RWPE2 (cell line): ENCODE results near the gene RERG.

ENCODE experiments used
- ATAC-seq: fragments of 200-7000 bp; cut with Tn5 transposase; 3 replicates; pipeline ENCODE4 v1.9.1; 2021; ENCODE audit warnings: low read depth
- DNase-seq: peaks from one replicate; pipeline ENCODE4 v3.0.0-alpha.2; 2020; ENCODE audit warnings: low spot score
- H3K27ac ChIP-seq: fragments of 450-650 bp; 2 replicates; pipeline ENCODE4 v1.5.1; 2017; ENCODE audit warnings: mild to moderate bottlenecking; ENCODE audit not compliant: poor library complexity, severe bottlenecking
- H3K27me3 ChIP-seq: fragments of 250-450 bp; sonication (Bioruptor Pico); 2 replicates; pipeline ENCODE4 v1.5.1; 2021; ENCODE audit warnings: mild to moderate bottlenecking, moderate library complexity; ENCODE audit not compliant: insufficient read depth, poor library complexity, severe bottlenecking
- H3K36me3 ChIP-seq: fragments of 250-450 bp; sonication (Bioruptor Pico); 2 replicates; pipeline ENCODE4 v1.5.1; 2020; ENCODE audit warnings: low read depth, mild to moderate bottlenecking, moderate library complexity
- H3K4me1 ChIP-seq: fragments of 250-450 bp; sonication (Bioruptor Pico); 2 replicates; pipeline ENCODE4 v1.5.1; 2021; ENCODE audit warnings: mild to moderate bottlenecking, moderate library complexity; ENCODE audit not compliant: insufficient read depth, poor library complexity, severe bottlenecking
- H3K4me3 ChIP-seq: fragments of 250-450 bp; sonication (Bioruptor Pico); 2 replicates; pipeline ENCODE4 v1.5.1; 2021; ENCODE audit warnings: mild to moderate bottlenecking, moderate library complexity; ENCODE audit not compliant: severe bottlenecking
- H3K9me3 ChIP-seq: fragments of 250-450 bp; sonication (Bioruptor Pico); 2 replicates; pipeline ENCODE4 v1.5.1; 2021; ENCODE audit warnings: mild to moderate bottlenecking, moderate library complexity; ENCODE audit not compliant: severe bottlenecking
- CTCF ChIP-seq: fragments of 450-650 bp; IDR thresholded peaks from one replicate; pipeline ENCODE4 v1.5.1; 2017; ENCODE audit warnings: mild to moderate bottlenecking, moderate library complexity; ENCODE audit not compliant: poor library complexity, severe bottlenecking

RERG gene

GRCh38 chr12:15131431-15131830, 89.8 kb downstream of the RERG start:
- peak; percentile 78 for ATAC-seq
- TF ChIP-seq CTCF, result no peak
- DNase-seq, result no peak

GRCh38 chr12:15130541-15130940, 90.7 kb downstream of the RERG start:
- DNase-seq (no peak), ATAC-seq (no peak)
- H3K27ac ChIP-seq, result no peak overlapping the region
- H3K4me3 ChIP-seq, result no peak overlapping the region
- no peaks in the 10 kb centered on the region for H3K9me3 ChIP-seq
- no peak for TF ChIP-seq CTCF
- no peaks in the 10 kb centered on the region for H3K4me1 ChIP-seq
- H3K36me3 ChIP-seq, result no peaks in the 10 kb centered on the region
- H3K27me3 ChIP-seq, result no peaks in the 10 kb centered on the region

More at GRCh38 chr12:15131431-15131830, 89.8 kb downstream of the RERG start:
- no peaks in the 10 kb centered on the region for H3K4me1 ChIP-seq
- no peaks in the 10 kb centered on the region for H3K27me3 ChIP-seq
- no peak overlapping the region for H3K4me3 ChIP-seq
- H3K9me3 ChIP-seq, result no peaks in the 10 kb centered on the region
- H3K27ac ChIP-seq, result no peak overlapping the region
- H3K36me3 ChIP-seq, result no peaks in the 10 kb centered on the region

- no peak for ATAC-seq
- no peak overlapping the region for H3K4me3 ChIP-seq
- no peak for DNase-seq
- TF ChIP-seq CTCF, result no peak
- H3K27ac ChIP-seq, result no peak overlapping the region
- H3K27me3 ChIP-seq, result no peaks in the 10 kb centered on the region
- H3K4me1 ChIP-seq, result no peaks in the 10 kb centered on the region
- no peaks in the 10 kb centered on the region for H3K9me3 ChIP-seq
- no peaks in the 10 kb centered on the region for H3K36me3 ChIP-seq
These were observed 97.8 kb downstream of the RERG start for GRCh38 chr12:15123401-15123800.

GRCh38 chr12:15122344-15122743, 98.9 kb downstream of the RERG start:
- DNase-seq, result no peak
- H3K36me3 ChIP-seq, result no peaks in the 10 kb centered on the region
- H3K4me1 ChIP-seq, result no peaks in the 10 kb centered on the region
- H3K27ac ChIP-seq, result no peak overlapping the region
- no peak overlapping the region for H3K4me3 ChIP-seq
- no peaks in the 10 kb centered on the region for H3K27me3 ChIP-seq
- H3K9me3 ChIP-seq, result no peaks in the 10 kb centered on the region
- no peak for TF ChIP-seq CTCF
- ATAC-seq, result no peak

- Histone ChIP-seq H3K9me3 (no peaks in the 10 kb centered on the region), H3K4me1 (no peaks in the 10 kb centered on the region), H3K4me3 (no peak overlapping the region), H3K36me3 (no peaks in the 10 kb centered on the region), H3K27me3 (no peaks in the 10 kb centered on the region), H3K27ac (no peak overlapping the region)
- no peak for TF ChIP-seq CTCF
- no peak for DNase-seq
- no peak for ATAC-seq
These were observed 102.3 kb downstream of the RERG start for GRCh38 chr12:15118955-15119354.
